Thyroid gland (tissue), 4 donors: Measurements from ENCODE around the gene FAM53B. TPM values are rescaled to one million over a fixed set of nuclear protein-coding genes. Genes with fewer than 3 reads are reported as not detected.

Source experiments
- DNase-seq, 2 donors: peaks; one replicate each; pipeline ENCODE4 v3.0.0-alpha.2; 2019
- H3K27ac ChIP-seq, 3 donors: fragments of 200-600 bp; sonication (generic); 1 replicate in 2 of 3; 2 replicates in 1 of 3; pipeline ENCODE4 v1.5.1; 2016 to 2019; ENCODE audit warnings: mild to moderate bottlenecking in 1 of 3, moderate library complexity in 1 of 3
- H3K27me3 ChIP-seq: fragments of 200-600 bp; sonication (generic); one replicate; pipeline ENCODE4 v1.5.1; 2019
- H3K36me3 ChIP-seq, 2 donors: fragments of 200-600 bp; sonication (generic); one replicate each; pipeline ENCODE4 v1.5.1; 2016 to 2019
- H3K4me1 ChIP-seq, 2 donors: fragments of 200-600 bp; sonication (generic); one replicate each; pipeline ENCODE4 v1.5.1; 2017 to 2019
- H3K4me3 ChIP-seq, 3 donors: fragments of 200-600 bp; sonication (generic); replicated peaks in 1 of 3; 1 replicate in 2 of 3; 2 replicates in 1 of 3; pipeline ENCODE4 v1.5.1; 2016; ENCODE audit warnings: mild to moderate bottlenecking in 1 of 3
- H3K9me3 ChIP-seq: fragments of 200-600 bp; sonication (generic); one replicate; pipeline ENCODE4 v1.5.1; 2017
- CTCF ChIP-seq, 6 experiments: fragments of 200-600 bp in 3 of 6; fragments of 450-650 bp in 3 of 6; sonication (generic) in 3 of 6; IDR thresholded peaks; one replicate each; pipeline ENCODE4 v1.5.1; 2016 to 2019; ENCODE audit warnings: antibody characterized with exemption in 6 of 6, mild to moderate bottlenecking in 2 of 6, inconsistent platforms in 1 of 6, moderate library complexity in 1 of 6
- POLR2A ChIP-seq, 2 donors: fragments of 450-650 bp; IDR thresholded peaks; one replicate each; pipeline ENCODE4 v1.6.1; 2017; ENCODE audit warnings: antibody characterized with exemption in 2 of 2, mild to moderate bottlenecking in 2 of 2, moderate library complexity in 1 of 2
- WGBS, 2 donors: methylation state at CpG; one replicate each; pipeline ENCODE4 v1.1.5; 2017; 5-methylcytosine and 5-hydroxymethylcytosine counted together
- intact Hi-C: fragments of 100-400 bp; cut with DNase I; formaldehyde crosslinking; loops from one replicate; pipeline ENCODE4 v1.15.1; 2023
- total RNA-seq, 4 donors: library from RNA; depleted of rRNA; stranded (reverse); fragments of >200 nt; gene quantifications; one replicate each; pipeline ENCODE4 v1.2.3, GENCODE V29; 2016

FAM53B gene
- total RNA-seq, 4 donors from 2014 or later, result 37.6 to 96.3 (median 80.4) TPM

GRCh38 chr10:124700293-124701037, 43.7 kb downstream of the FAM53B start:
- intact Hi-C loops, result loop anchor here (5.0 kb wide), 1 partner anchor 37 kb away; no protein-coding TSS in a partner anchor
- WGBS, 2 donors, result 87 to 91% methylated on average over 26 of the region's 26 CpGs
- no peaks in the 10 kb centered on the region for H3K27me3 ChIP-seq
- H3K9me3 ChIP-seq, result no peaks in the 10 kb centered on the region
- H3K4me3 ChIP-seq, result no peak overlapping the region
- TF ChIP-seq POLR2A (IDR thresholded peaks at IDR 0.05) (no peak), CTCF (IDR thresholded peaks at IDR 0.05) (no peak)
- peak overlapping the region; percentile 75 to 92 (median 91) for H3K27ac ChIP-seq
- peaks cover 73 to 100% of the 10 kb centered on the region in 2 donors for H3K4me1 ChIP-seq
- no peaks in the 10 kb centered on the region for H3K36me3 ChIP-seq
- no peak for DNase-seq

- Histone ChIP-seq H3K9me3 (no peaks in the 10 kb centered on the region), H3K36me3 (no peaks in the 10 kb centered on the region), H3K4me1 (peaks cover 66 to 99% of the 10 kb centered on the region in 2 donors), H3K27ac (peak overlapping the region; percentile 75 to 92 (median 91)), H3K4me3 (no peak overlapping the region), H3K27me3 (no peaks in the 10 kb centered on the region)
- WGBS, 2 donors, result 90 to 93% methylated on average over 16 to 18 of the region's 18 CpGs
- no peak for TF ChIP-seq CTCF (IDR thresholded peaks at IDR 0.05)
- TF ChIP-seq POLR2A (IDR thresholded peaks at IDR 0.05), result no peak
- no peak for DNase-seq
- intact Hi-C loops, result loop anchor here (5.0 to 10.0 kb wide), 2 partner anchors 38 to 75 kb away; no protein-coding TSS in a partner anchor
These were observed 44.5 kb downstream of the FAM53B start for GRCh38 chr10:124699471-124700292.

GRCh38 chr10:124698545-124699469, 45.4 kb downstream of the FAM53B start:
- intact Hi-C loops, result loop anchor here (10.0 kb wide), 1 partner anchor 74 kb away; no protein-coding TSS in a partner anchor
- Histone ChIP-seq H3K4me3 (no peak overlapping the region), H3K27me3 (no peaks in the 10 kb centered on the region), H3K9me3 (no peaks in the 10 kb centered on the region), H3K4me1 (peaks cover 66 to 99% of the 10 kb centered on the region in 2 donors), H3K27ac (peak overlapping the region; percentile 75 to 92 (median 91)), H3K36me3 (no peaks in the 10 kb centered on the region)
- 91 to 95% methylated on average over 17 to 18 of the region's 18 CpGs for WGBS, 2 donors
- no peak for TF ChIP-seq CTCF (IDR thresholded peaks at IDR 0.05)
- no peak for TF ChIP-seq POLR2A (IDR thresholded peaks at IDR 0.05)
- no peak for DNase-seq

- intact Hi-C loops, result loop anchor here (10.0 kb wide), 1 partner anchor 73 kb away; no protein-coding TSS in a partner anchor
- H3K9me3 ChIP-seq, result no peaks in the 10 kb centered on the region
- TF ChIP-seq POLR2A (IDR thresholded peaks at IDR 0.05) (no peak), CTCF (IDR thresholded peaks at IDR 0.05) (no peak)
- DNase-seq, result peak; percentile 70 to 78
- no peak overlapping the region for H3K4me3 ChIP-seq
- H3K36me3 ChIP-seq, result no peaks in the 10 kb centered on the region
- peak overlapping the region; percentile 75 to 92 (median 91) for H3K27ac ChIP-seq
- H3K27me3 ChIP-seq, result no peaks in the 10 kb centered on the region
- WGBS, 2 donors, result 48 to 53% methylated on average over 9 to 12 of the region's 13 CpGs
- peaks cover 66 to 97% of the 10 kb centered on the region in 2 donors for H3K4me1 ChIP-seq
These were observed 46.2 kb downstream of the FAM53B start for GRCh38 chr10:124697837-124698544.
